DND-41 (cell line): Measurements from ENCODE around the gene IFT80.

Experiments used
- ATAC-seq: fragments of 200-7000 bp; cut with Tn5 transposase; 3 replicates; pipeline ENCODE4 v1.9.1; 2021; ENCODE audit warnings: low read depth; ENCODE audit not compliant: insufficient read depth
- DNase-seq: peaks from one replicate; pipeline ENCODE4 v3.0.0-alpha.2; 2020
- H2AFZ ChIP-seq: 2 replicates; pipeline ENCODE4 v1.6.0; 2012; ENCODE audit warnings: low read depth, low read length
- H3K27ac ChIP-seq: 2 replicates; pipeline ENCODE4 v1.5.1; 2012; ENCODE audit warnings: low read length, inconsistent platforms
- H3K27me3 ChIP-seq: fragments of 200-600 bp; sonication (generic); 2 replicates; pipeline ENCODE4 v1.6.0; 2012; ENCODE audit warnings: low read length, mild to moderate bottlenecking, inconsistent platforms; ENCODE audit not compliant: insufficient read depth, poor library complexity
- H3K36me3 ChIP-seq: 2 replicates; pipeline ENCODE4 v1.5.1; 2012; ENCODE audit warnings: low read length, inconsistent platforms; ENCODE audit not compliant: insufficient read depth
- H3K4me1 ChIP-seq: 2 replicates; pipeline ENCODE4 v1.5.1; 2012; ENCODE audit warnings: mild to moderate bottlenecking, low read length; ENCODE audit not compliant: insufficient read depth
- H3K4me2 ChIP-seq: 2 replicates; pipeline ENCODE4 v1.6.0; 2012; ENCODE audit warnings: mild to moderate bottlenecking, moderate library complexity, low read length, inconsistent platforms; ENCODE audit not compliant: insufficient read depth
- H3K4me3 ChIP-seq, 2 experiments: fragments of 200-600 bp in 1 of 2; shearing (Covaris generic) in 1 of 2; 2 replicates each; pipeline ENCODE4 v1.5.1; 2012 to 2016; ENCODE audit warnings: inconsistent platforms in 2 of 2, low read length in 2 of 2, mild to moderate bottlenecking in 2 of 2, low read depth in 1 of 2, moderate library complexity in 1 of 2
- H3K79me2 ChIP-seq: 2 replicates; pipeline ENCODE4 v1.6.0; 2012; ENCODE audit warnings: low read length, inconsistent platforms; ENCODE audit not compliant: insufficient read depth
- H3K9ac ChIP-seq: 2 replicates; pipeline ENCODE4 v1.6.0; 2012; ENCODE audit warnings: low read depth, mild to moderate bottlenecking, inconsistent platforms, low read length, moderate library complexity
- H3K9me3 ChIP-seq: 2 replicates; pipeline ENCODE4 v1.5.1; 2012; ENCODE audit warnings: low read length, moderate library complexity, mild to moderate bottlenecking, inconsistent platforms; ENCODE audit not compliant: insufficient read depth, severe bottlenecking
- H4K20me1 ChIP-seq: 2 replicates; pipeline ENCODE4 v1.6.0; 2012; ENCODE audit warnings: low read length; ENCODE audit not compliant: insufficient read depth
- EZH2 ChIP-seq: IDR thresholded peaks from 3 replicates; pipeline ENCODE4 v1.6.1; 2012; ENCODE audit warnings: borderline replicate concordance, low read depth, mild to moderate bottlenecking, moderate library complexity, low read length, inconsistent platforms; ENCODE audit not compliant: severe bottlenecking
- TF ChIP-seq, protein P1 (sequence below): IDR thresholded peaks from 2 replicates; pipeline ENCODE4 v1.5.1; 2012; ENCODE audit warnings: borderline replicate concordance, low read length, moderate library complexity, mild to moderate bottlenecking; ENCODE audit not compliant: poor library complexity, severe bottlenecking; ENCODE audit errors: extremely low read depth

The IFT80 gene

DNA sequence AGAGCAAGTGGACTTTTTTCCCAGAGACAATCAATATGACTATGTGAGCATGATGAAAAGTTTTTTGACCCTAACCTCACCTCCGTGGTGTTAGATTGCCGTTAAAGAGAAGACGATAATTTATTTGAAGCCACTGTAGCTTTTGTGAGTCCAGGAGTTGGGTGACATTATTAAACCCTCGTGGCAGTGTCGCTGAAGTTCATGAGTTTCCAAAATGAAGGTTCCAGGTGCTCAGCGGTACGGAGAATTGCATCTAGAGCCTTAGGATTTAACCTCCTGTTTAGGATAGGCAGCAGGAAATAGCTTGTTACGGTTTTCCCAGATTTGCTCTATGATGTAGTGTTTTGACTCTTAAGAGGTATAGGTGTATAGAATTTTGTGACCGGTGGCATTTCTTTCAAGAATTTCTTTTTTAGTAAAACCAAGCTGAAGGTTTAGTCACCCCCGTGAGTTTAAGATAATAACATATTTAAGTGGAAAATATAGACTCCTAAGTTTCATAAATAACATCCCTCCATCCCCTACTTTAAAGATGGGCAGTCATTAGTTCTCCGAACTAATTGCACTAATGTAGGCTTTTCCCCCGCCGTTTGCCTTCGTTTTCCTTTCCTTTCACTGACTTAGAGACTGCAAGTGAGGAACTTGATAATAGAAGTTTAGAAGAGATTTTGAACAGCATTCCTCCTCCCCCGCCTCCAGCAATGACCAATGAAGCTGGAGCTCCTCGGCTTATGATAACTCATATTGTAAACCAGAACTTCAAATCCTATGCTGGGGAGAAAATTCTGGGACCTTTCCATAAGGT lies 2.5 kb upstream of the IFT80 start:
- no peak for ATAC-seq

DNA sequence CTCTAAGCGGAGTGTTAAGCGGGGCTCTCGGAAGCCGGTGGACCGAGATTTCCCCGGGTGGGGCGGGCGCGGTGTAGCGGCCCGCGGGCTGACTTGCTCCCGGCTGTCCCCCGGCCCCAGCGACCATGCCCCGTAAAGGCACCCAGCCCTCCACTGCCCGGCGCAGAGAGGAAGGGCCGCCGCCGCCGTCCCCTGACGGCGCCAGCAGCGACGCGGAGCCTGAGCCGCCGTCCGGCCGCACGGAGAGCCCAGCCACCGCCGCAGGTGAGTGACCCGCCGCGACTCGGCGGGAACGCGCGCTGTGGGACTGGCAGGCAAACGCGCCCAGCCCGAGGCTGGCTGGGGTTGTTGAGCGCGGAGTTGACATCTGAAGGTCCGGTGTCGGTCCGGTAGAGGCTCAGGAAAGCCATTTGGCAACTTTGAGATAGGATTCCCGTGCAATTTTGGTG lies 1.7 kb upstream of the IFT80 start:
- Histone ChIP-seq H3K9ac (peak overlapping the region; percentile 97), H3K27ac (peak overlapping the region; percentile 100), H3K9me3 (no peaks in the 10 kb centered on the region), H3K36me3 (peaks cover 58% of the 10 kb centered on the region), H2AFZ (no peak overlapping the region), H3K79me2 (peaks cover 92% of the 10 kb centered on the region), H3K4me1 (peaks cover 60% of the 10 kb centered on the region), H4K20me1 (peaks cover 58% of the 10 kb centered on the region), H3K27me3 (no peaks in the 10 kb centered on the region), H3K4me3 (peak overlapping the region; percentile 67 to 98), H3K4me2 (peak overlapping the region; percentile 62)
- no peak for TF ChIP-seq EZH2
- TF ChIP-seq, protein P1, sequence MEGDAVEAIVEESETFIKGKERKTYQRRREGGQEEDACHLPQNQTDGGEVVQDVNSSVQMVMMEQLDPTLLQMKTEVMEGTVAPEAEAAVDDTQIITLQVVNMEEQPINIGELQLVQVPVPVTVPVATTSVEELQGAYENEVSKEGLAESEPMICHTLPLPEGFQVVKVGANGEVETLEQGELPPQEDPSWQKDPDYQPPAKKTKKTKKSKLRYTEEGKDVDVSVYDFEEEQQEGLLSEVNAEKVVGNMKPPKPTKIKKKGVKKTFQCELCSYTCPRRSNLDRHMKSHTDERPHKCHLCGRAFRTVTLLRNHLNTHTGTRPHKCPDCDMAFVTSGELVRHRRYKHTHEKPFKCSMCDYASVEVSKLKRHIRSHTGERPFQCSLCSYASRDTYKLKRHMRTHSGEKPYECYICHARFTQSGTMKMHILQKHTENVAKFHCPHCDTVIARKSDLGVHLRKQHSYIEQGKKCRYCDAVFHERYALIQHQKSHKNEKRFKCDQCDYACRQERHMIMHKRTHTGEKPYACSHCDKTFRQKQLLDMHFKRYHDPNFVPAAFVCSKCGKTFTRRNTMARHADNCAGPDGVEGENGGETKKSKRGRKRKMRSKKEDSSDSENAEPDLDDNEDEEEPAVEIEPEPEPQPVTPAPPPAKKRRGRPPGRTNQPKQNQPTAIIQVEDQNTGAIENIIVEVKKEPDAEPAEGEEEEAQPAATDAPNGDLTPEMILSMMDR: no peak
- peak; percentile 23 for DNase-seq
- peak; percentile 8 for ATAC-seq

More for the DNA sequence above, 2.5 kb upstream of the IFT80 start:
- TF ChIP-seq, protein P1: no peak
- Histone ChIP-seq H2AFZ (no peak overlapping the region), H3K9ac (peak overlapping the region; percentile 97), H4K20me1 (peaks cover 66% of the 10 kb centered on the region), H3K79me2 (peaks cover 95% of the 10 kb centered on the region), H3K36me3 (peaks cover 65% of the 10 kb centered on the region), H3K27ac (peak overlapping the region; percentile 100), H3K4me1 (peaks cover 66% of the 10 kb centered on the region), H3K4me3 (peak overlapping the region; percentile 67 to 98), H3K4me2 (peak overlapping the region; percentile 62), H3K27me3 (no peaks in the 10 kb centered on the region), H3K9me3 (no peaks in the 10 kb centered on the region)
- peak; percentile 26 for DNase-seq

DNA sequence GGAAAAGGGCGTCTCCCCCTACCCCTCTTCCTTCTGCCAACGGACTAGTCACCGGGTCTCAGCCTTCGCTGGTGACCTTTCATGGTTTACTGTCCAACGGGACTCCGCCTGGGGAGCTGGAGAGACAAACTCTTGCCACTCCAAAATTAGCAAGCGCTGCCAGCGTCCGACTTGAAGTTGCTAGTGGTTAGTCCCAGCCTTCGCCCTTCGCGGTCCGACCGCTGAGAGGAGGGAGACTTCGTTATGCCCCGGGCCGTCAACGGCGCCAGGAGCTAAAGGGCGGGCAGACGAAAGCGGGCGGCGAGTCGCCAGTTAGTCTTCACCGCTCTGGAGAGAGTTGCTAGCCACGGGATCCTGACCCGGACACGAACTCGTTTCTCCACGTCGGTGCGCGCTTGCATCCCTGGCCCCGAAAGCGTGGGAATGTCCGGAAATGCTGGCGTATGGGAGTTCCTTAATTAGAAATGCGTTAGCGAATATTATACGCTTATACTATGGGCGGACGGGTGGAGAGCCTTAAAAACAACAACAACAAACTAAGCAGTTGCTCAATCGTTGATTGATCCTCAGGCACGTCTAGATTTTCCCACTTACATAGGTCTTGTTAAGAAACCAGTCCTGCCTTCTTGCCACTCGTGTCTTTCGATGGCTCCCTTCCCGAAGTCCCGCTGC lies 1.1 kb upstream of the IFT80 start:
- ATAC-seq: peak; percentile 18
- Histone ChIP-seq H3K79me2 (peaks cover 91% of the 10 kb centered on the region), H4K20me1 (peaks cover 53% of the 10 kb centered on the region), H3K4me3 (peak overlapping the region; percentile 67 to 98), H2AFZ (peak overlapping the region; percentile 89), H3K36me3 (peaks cover 52% of the 10 kb centered on the region), H3K4me1 (peaks cover 58% of the 10 kb centered on the region), H3K27me3 (no peaks in the 10 kb centered on the region), H3K27ac (peak overlapping the region; percentile 100), H3K9ac (peak overlapping the region; percentile 97), H3K4me2 (peak overlapping the region; percentile 62), H3K9me3 (no peaks in the 10 kb centered on the region)
- DNase-seq: peak; percentile 46
- TF ChIP-seq, protein P1: no peak
- no peak for TF ChIP-seq EZH2
